ENCODE measurements around the gene IFNAR2.
A peak's percentile ranks its signal among the peaks of the same experiment; 100 is the strongest.
"Not testable (repeated sequence)": the region's sequence is repeated elsewhere in the genome, so short reads cannot be mapped to it uniquely, and the experiment has no call there.

Gene IFNAR2

GRCh38 chr21:33231526-33231925 lies 1.8 kb downstream of the IFNAR2 start:
- H3K4me1 Mint-ChIP-seq (ENCODE audit: low read depth) = peaks cover 70% of the 10 kb centered on the region

GRCh38 chr21:33232291-33233034 lies 2.7 kb downstream of the IFNAR2 start:
- peak overlapping the region; percentile 94 for H3K4me3 Mint-ChIP-seq
- peak overlapping the region; percentile 94 for H3K27ac Mint-ChIP-seq
- H3K27me3 Mint-ChIP-seq = no peaks in the 10 kb centered on the region
- H3K36me3 Mint-ChIP-seq = peaks cover 7% of the 10 kb centered on the region
- peaks cover 74% of the 10 kb centered on the region for H3K4me1 Mint-ChIP-seq (ENCODE audit: low read depth)
- no peaks in the 10 kb centered on the region for H3K9me3 Mint-ChIP-seq (ENCODE audit: low read depth)

More at GRCh38 chr21:33231526-33231925, 1.8 kb downstream of the IFNAR2 start:
- H3K4me3 Mint-ChIP-seq = peak overlapping the region; percentile 94
- peaks cover 4% of the 10 kb centered on the region for H3K36me3 Mint-ChIP-seq
- H3K27ac Mint-ChIP-seq = peak overlapping the region; percentile 94
- H3K27me3 Mint-ChIP-seq = no peaks in the 10 kb centered on the region
- no peaks in the 10 kb centered on the region for H3K9me3 Mint-ChIP-seq (ENCODE audit: low read depth)

- Mint-ChIP-seq H3K27ac (peak overlapping the region; percentile 83), H3K4me3 (peak overlapping the region; percentile 65), H3K36me3 (peaks cover 7% of the 10 kb centered on the region), H3K9me3 (ENCODE audit: low read depth) (no peaks in the 10 kb centered on the region), H3K4me1 (ENCODE audit: low read depth) (peaks cover 79% of the 10 kb centered on the region), H3K27me3 (no peaks in the 10 kb centered on the region)
Observed at GRCh38 chr21:33234635-33235520, 5.1 kb downstream of the IFNAR2 start.

GRCh38 chr21:33236013-33236686 lies 6.4 kb downstream of the IFNAR2 start:
- Mint-ChIP-seq H3K27me3 (no peaks in the 10 kb centered on the region), H3K4me1 (ENCODE audit: low read depth) (peaks cover 89% of the 10 kb centered on the region), H3K9me3 (ENCODE audit: low read depth) (no peaks in the 10 kb centered on the region), H3K27ac (peak overlapping the region; percentile 87), H3K36me3 (peaks cover 7% of the 10 kb centered on the region), H3K4me3 (peak overlapping the region; percentile 36)

GRCh38 chr21:33236766-33237165 lies 7.0 kb downstream of the IFNAR2 start:
- Mint-ChIP-seq H3K27ac (peak overlapping the region; percentile 87), H3K27me3 (no peaks in the 10 kb centered on the region), H3K4me1 (ENCODE audit: low read depth) (peaks cover 90% of the 10 kb centered on the region), H3K36me3 (peaks cover 7% of the 10 kb centered on the region), H3K9me3 (ENCODE audit: low read depth) (no peaks in the 10 kb centered on the region), H3K4me3 (peak overlapping the region; percentile 36)

GRCh38 chr21:33237486-33237885 lies 7.7 kb downstream of the IFNAR2 start:
- Mint-ChIP-seq H3K4me3 (peak overlapping the region; percentile 46), H3K27ac (peak overlapping the region; percentile 87)

GRCh38 chr21:33238146-33238545 lies 8.4 kb downstream of the IFNAR2 start:
- peak overlapping the region; percentile 48 for H3K4me3 Mint-ChIP-seq
- peak overlapping the region; percentile 87 for H3K27ac Mint-ChIP-seq
- peaks cover 83% of the 10 kb centered on the region for H3K4me1 Mint-ChIP-seq (ENCODE audit: low read depth)
- no peaks in the 10 kb centered on the region for H3K27me3 Mint-ChIP-seq
- H3K9me3 Mint-ChIP-seq (ENCODE audit: low read depth) = no peaks in the 10 kb centered on the region
- peaks cover 6% of the 10 kb centered on the region for H3K36me3 Mint-ChIP-seq

More at GRCh38 chr21:33237486-33237885, 7.7 kb downstream of the IFNAR2 start:
- H3K9me3 Mint-ChIP-seq (ENCODE audit: low read depth) = no peaks in the 10 kb centered on the region
- H3K4me1 Mint-ChIP-seq (ENCODE audit: low read depth) = peaks cover 89% of the 10 kb centered on the region
- peaks cover 10% of the 10 kb centered on the region for H3K36me3 Mint-ChIP-seq
- H3K27me3 Mint-ChIP-seq = no peaks in the 10 kb centered on the region

- Mint-ChIP-seq H3K36me3 (peaks cover 10% of the 10 kb centered on the region), H3K9me3 (ENCODE audit: low read depth) (no peaks in the 10 kb centered on the region), H3K4me1 (ENCODE audit: low read depth) (peaks cover 82% of the 10 kb centered on the region), H3K27me3 (no peaks in the 10 kb centered on the region), H3K4me3 (peak overlapping the region; percentile 48), H3K27ac (peak overlapping the region; percentile 87)
Observed at GRCh38 chr21:33238565-33239255, 9.0 kb downstream of the IFNAR2 start.

GRCh38 chr21:33239559-33240127 lies 9.9 kb downstream of the IFNAR2 start:
- peaks cover 13% of the 10 kb centered on the region for H3K36me3 Mint-ChIP-seq
- H3K27ac Mint-ChIP-seq = peak overlapping the region; percentile 87
- not testable (repeated sequence) for H3K27me3 Mint-ChIP-seq; H3K9me3 Mint-ChIP-seq (ENCODE audit: low read depth)
- peaks cover 83% of the 10 kb centered on the region for H3K4me1 Mint-ChIP-seq (ENCODE audit: low read depth)
- peak overlapping the region; percentile 48 for H3K4me3 Mint-ChIP-seq

- Mint-ChIP-seq H3K4me3 (peak overlapping the region; percentile 46), H3K27ac (peak overlapping the region; percentile 87), H3K36me3 (peaks cover 17% of the 10 kb centered on the region), H3K4me1 (ENCODE audit: low read depth) (peaks cover 83% of the 10 kb centered on the region), H3K27me3 (no peaks in the 10 kb centered on the region), H3K9me3 (ENCODE audit: low read depth) (no peaks in the 10 kb centered on the region)
Observed at GRCh38 chr21:33240404-33240803, 10.7 kb downstream of the IFNAR2 start.

- peak overlapping the region; percentile 87 for H3K27ac Mint-ChIP-seq
- peaks cover 24% of the 10 kb centered on the region for H3K36me3 Mint-ChIP-seq
- peak overlapping the region; percentile 60 for H3K4me3 Mint-ChIP-seq
- no peaks in the 10 kb centered on the region for H3K27me3 Mint-ChIP-seq
- peaks cover 84% of the 10 kb centered on the region for H3K4me1 Mint-ChIP-seq (ENCODE audit: low read depth)
- no peaks in the 10 kb centered on the region for H3K9me3 Mint-ChIP-seq (ENCODE audit: low read depth)
Observed at GRCh38 chr21:33241846-33242245, 12.1 kb downstream of the IFNAR2 start.

GRCh38 chr21:33242846-33243245 lies 13.1 kb downstream of the IFNAR2 start:
- H3K4me3 Mint-ChIP-seq; H3K9me3 Mint-ChIP-seq (ENCODE audit: low read depth); H3K27me3 Mint-ChIP-seq: not testable (repeated sequence)
- Mint-ChIP-seq H3K4me1 (ENCODE audit: low read depth) (peaks cover 86% of the 10 kb centered on the region), H3K36me3 (peaks cover 30% of the 10 kb centered on the region), H3K27ac (peak overlapping the region; percentile 98)

- no peaks in the 10 kb centered on the region for H3K27me3 Mint-ChIP-seq
- H3K4me1 Mint-ChIP-seq (ENCODE audit: low read depth) = peaks cover 85% of the 10 kb centered on the region
- peaks cover 35% of the 10 kb centered on the region for H3K36me3 Mint-ChIP-seq
Observed at GRCh38 chr21:33244082-33244778, 14.5 kb downstream of the IFNAR2 start.

GRCh38 chr21:33244779-33245105 lies 15.0 kb downstream of the IFNAR2 start:
- H3K36me3 Mint-ChIP-seq = peaks cover 35% of the 10 kb centered on the region
- H3K27ac Mint-ChIP-seq = peak overlapping the region; percentile 98
- H3K4me1 Mint-ChIP-seq (ENCODE audit: low read depth) = peaks cover 87% of the 10 kb centered on the region
- no peaks in the 10 kb centered on the region for H3K27me3 Mint-ChIP-seq
- no peaks in the 10 kb centered on the region for H3K9me3 Mint-ChIP-seq (ENCODE audit: low read depth)
- H3K4me3 Mint-ChIP-seq = peak overlapping the region; percentile 82

More at GRCh38 chr21:33244082-33244778, 14.5 kb downstream of the IFNAR2 start:
- H3K27ac Mint-ChIP-seq = peak overlapping the region; percentile 98
- peak overlapping the region; percentile 82 for H3K4me3 Mint-ChIP-seq
- no peaks in the 10 kb centered on the region for H3K9me3 Mint-ChIP-seq (ENCODE audit: low read depth)
